ENCODE results near the gene CRAT. TPM values are rescaled to one million over a fixed set of nuclear protein-coding genes. Genes with fewer than 3 reads are reported as not detected.

The CRAT gene
- 34.0 and 61.8 TPM in 2 replicates for total RNA-seq

DNA sequence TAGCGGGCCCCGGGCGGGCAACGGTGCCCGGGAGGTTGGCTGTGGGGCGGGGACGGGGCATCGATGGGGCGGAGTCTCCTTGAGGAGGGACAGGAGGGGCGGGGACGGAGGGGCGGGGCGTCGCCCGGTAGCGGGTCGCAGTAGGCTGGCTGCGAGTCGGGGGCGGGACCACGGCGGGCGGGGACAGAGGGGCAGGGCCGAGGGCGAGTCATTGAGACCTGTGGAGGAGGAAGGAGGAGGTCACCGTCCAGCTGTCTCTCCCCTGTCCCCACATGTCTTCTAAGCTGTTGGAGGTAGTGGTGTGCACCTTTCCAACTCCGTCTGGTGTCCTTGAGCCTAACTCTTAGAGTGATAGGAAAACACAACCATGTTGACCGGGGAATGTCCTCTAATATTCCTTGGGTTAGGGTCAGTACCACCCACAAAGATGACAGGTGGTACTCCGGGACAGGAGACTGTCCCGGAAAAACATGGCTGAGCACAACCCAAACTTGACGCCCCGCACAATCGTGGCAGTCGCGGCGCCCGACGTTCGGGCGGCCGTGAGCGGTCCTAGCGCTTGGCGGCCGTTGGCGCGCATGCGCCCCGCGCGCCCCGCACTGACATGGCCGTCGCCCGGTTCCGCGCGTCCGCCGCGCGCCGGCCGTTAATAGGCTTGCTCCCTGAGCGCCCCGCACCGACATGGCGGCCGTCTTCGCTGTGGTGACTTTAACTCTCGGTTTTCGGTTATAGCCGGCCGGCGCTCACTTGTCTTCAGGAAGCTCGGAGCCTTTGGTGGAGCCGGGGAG is at the start of gene CRAT, which contains the start of gene PTPA:
TSS of gene CRAT (minus strand) at position 54 of the 788 bp plus-strand sequence. CDS start 284 bp downstream, outside the sequence.
TSS of gene PTPA (plus strand) at position 676 of the 788 bp plus-strand sequence. CDS start 186 bp downstream, outside the sequence.
- DNase-seq: peak; percentile 97

GRCh38 chr9:129156163-129156562 is 45.6 kb upstream of the CRAT start:
- DNase-seq: no peak

DNA sequence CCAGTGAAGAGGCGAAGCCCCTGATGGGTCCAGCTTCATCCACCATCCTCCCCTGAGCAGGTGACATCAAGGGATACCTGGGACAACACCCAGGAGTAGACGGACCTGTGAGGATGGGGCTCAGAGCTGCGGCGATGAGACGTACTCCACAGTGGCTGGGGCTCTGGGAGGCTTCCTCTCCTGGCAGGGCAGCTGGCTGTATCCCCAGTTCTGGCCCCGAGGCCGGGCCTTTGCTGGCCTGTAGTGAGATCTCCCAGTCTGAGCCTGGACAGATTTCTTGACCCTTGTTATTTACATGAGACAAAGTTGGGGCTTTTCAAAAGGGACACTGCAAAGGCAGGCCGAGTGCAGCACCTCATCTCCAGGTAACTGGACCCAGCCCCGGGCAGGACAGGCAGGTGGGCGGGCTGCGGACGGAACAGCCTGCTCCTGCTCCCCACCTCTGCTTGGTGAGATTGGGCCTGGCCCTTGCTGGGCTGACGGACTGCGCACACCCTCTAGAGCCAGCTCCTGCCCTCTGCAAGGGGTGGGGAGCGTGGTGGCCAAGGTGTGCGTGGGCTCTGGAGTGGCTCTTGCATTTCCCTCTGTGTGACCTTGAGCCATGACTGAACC is 44.4 kb upstream of the CRAT start:
- no peak for DNase-seq

- DNase-seq: no peak
Measured at GRCh38 chr9:129151469-129151868, 40.9 kb upstream of the CRAT start.

DNA sequence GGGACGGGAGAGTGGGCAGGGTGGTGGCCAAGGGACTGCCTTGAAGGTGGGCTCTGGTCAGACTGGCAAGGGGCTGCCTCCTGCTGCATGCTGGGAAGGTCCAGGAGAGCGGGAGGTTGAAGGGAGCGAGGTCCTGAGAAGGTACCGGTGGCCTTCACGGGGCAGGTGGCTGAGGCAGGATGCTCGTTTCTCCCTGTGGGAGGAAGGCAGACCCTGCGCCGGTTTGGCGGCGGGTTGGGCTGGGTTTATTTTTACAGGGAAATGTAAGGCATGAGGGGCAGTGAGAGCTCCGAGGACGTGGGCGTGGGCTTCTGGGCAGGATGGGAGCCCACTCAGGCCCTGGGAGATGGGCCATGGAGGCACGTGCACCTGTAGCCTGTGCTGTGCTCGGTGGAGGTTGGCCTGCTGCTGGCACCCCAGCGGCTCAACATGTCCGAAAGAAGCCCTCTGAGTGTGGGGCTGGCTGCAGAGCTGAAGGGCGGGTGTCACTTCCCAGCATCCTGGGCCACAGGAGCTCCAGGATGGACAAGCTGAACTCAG is 40.1 kb upstream of the CRAT start:
- no peak for DNase-seq

DNA sequence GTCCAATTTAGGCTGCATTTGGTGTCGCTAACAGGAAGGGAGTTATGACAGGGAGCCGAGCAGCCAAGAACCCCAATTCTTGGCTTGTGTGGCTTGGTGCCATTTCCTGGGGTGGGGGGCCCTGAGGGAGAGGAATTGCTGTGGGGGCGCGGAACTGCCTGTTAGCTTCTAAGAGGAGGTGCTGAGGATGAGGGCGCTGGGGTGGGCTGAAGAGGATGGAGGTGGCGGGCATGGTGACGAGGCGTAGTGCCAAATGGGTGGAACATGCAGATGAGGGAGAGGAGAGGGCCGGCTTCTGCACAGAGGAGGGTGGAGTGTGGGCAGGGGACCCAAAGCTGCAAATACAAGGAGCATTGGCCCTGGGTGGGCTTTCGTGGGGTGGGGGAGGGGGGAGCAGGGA is 39.5 kb upstream of the CRAT start:
- no peak for DNase-seq

DNA sequence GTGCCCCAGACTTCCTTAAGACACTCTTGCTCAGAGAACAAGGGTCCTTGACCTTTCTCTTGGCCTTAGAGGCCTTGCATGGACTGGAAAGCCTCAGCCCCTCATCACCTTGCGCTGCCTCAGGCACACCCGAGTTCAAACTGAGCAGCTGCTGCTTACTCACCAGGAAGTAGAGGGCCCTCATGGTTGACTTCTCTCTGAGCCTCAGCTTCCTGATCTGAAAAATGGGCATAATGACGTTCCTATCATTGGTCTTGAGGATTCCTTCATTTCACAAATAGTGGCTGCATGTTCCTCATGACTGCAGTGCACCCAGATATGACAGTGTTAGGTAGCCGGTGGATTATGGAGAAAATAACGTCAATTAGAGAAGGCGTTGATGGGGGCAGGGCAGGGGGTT is 38.8 kb upstream of the CRAT start:
- DNase-seq: no peak

DNA sequence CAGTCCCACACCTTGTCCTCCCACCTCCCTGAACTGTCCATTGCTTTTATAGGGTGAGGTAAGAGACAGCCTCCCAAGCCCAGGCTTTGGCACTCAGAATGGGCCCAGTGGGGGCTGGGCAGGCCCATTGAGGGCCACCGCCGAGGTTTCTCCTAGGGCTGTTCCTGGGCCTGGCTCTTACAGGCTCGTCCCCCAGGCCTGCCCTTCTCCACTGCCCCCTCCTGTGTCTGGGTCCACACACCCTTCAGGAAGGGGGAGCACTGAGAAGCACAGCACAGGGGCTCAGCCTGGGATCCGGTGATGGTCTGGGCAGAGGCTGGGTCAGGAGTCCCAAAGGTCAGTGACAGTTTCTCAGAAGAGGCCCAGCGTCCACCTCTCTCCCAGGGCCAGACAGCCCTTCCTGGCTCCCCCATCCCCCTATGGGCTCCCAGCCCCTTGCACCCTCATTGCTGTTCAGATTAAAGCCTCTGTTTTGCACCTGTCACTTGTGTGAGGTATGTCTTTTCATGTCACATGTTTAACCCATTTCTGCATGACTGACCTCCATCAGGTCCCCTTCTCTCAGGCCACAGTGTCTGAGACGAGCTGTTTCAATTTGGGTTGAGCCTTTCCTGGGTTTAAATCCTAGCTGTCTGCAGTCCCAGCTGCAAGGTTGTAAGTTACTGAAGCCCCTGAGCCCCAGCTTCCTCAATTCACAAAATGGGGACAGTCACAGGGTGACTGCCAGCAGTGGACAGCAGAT is 38.0 kb upstream of the CRAT start:
- DNase-seq: no peak

DNA sequence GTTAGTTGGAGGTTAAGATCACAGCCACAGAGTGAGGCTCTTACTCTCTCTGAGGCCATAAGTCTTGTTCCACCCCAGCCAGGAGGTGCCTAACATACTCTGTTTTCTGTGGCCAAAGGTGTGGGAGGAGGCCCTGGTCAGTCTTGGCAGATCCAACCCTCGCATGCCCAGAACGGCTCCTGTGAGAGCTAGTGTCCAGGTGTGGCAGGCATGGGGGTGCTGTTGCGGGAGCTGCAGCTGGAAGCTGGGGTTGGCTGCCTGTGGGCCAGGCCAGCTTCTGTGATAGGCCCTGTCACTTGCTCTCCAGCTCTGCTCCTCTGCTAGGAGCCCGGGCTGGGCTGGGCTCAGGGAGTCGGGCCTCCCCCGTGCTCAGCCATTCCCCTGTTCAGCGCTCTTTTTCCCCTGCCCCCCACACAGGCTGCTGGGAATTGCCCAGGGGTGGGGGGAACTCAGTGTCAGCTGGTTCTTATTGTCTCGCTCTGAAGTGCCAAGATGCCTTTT is 35.9 kb upstream of the CRAT start:
- no peak for DNase-seq

GRCh38 chr9:129145841-129146292 is 35.3 kb upstream of the CRAT start:
- DNase-seq: peak; percentile 39

DNA sequence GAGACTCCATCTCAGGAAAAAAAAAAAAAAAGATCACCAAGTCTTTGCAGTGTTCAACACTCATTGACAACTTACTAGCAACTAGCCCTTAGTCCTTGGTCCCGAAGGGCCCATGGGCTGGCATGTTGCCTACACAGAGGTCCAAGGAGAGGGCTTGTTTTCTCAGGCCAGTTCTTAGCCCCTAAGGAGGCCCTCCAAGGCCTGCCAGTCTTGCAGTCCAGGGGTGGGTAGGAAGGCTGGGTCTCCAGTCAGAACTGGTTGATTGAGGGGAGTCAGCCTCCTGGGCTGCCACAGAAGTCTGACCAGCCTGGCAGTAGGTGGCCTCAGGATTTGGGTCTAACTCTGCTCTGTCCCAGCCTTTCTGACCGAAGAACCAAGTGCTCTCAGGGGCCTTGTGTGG is 34.7 kb upstream of the CRAT start:
- no peak for DNase-seq

- DNase-seq: peak; percentile 96
Measured at GRCh38 chr9:129143031-129143927, 32.7 kb upstream of the CRAT start.

GRCh38 chr9:129142138-129142935 is 31.7 kb upstream of the CRAT start:
- no peak for DNase-seq

DNA sequence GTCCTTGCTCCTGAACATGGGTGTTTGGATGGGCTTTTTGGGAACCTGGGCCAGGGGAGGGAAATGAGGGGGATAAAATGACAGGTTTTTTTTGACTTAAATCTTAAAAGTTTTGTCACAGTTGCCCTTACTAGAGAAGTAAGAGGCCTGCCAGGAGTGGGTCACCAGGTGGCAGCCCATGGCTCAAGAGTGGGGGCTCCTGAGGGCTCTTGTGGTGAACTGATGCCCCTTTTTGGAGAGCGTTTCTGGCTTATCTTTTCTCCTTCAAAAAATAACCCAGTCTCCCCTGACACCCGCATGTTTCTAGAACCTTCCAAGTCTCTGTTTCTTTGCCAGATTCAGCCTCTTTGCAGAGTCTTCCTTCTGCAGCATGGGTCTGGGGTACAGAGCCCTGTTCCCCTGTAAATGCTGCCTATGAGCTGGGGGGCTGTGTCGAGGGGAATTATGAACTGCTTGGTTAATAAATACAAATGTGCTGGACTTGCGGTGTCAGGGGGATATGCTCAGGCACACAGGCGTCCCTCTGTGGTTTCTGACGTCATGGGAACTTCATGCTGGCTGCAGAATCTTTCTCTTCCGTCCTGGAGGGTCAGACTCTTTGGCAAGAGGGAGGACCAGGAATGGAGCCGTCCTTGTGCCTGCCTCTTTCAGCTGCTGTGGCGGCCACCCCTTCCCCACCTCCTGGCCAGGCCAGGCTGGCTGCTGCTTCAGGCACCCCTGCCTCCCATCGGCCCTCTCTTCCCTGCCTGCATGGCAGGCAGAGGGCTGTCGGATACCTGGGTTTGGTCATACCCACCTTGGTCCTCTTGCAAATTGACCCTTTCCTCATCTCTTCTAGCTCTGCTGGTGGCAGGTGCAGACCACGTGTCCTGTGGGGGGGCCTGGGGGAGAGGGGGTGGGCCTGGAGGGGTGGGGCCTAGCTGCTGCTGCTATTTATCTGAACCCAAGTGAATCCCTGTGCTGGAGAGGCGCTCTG is 30.8 kb upstream of the CRAT start:
- DNase-seq: peak; percentile 93

DNA sequence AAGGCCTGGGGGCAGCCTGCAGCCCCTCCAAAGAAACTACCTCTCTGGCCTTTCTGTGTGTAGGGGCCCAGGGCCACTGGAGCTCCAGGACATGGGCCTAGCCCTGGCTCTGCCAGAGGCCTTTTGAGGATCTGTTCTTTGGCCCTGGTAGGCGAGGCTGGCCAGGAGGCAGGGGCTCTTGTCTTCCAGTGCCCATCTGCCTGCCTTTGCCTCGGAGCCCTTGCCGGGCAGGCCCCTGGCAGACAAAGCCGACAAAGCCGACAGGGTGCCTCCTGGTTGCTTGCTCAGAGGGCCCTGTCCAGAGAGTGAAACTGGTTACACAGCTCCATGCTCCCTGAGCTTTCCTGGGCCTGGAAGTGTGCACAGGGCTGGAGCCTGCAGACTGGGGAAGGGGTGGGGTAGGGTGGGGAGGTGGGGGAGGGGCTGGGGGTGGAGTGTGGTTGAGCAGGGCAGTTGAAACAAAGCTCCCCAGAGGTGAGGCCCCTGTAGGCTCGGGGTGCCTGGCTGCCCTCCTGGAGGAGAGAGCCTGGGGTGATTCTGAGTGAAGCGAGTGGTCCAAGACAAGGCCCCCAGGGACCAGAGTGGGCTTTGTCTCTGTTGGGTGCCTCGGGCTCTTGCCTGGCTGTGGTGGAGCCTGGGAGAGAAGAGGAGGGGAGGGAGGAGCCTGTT is 29.9 kb upstream of the CRAT start:
- DNase-seq: peak; percentile 55

GRCh38 chr9:129139993-129140396 is 29.4 kb upstream of the CRAT start:
- peak; percentile 100 for DNase-seq

- peak; percentile 92 for DNase-seq
Measured at GRCh38 chr9:129139233-129139992, 28.8 kb upstream of the CRAT start.
